Measurements from ENCODE around the gene SAMD5.

The SAMD5 gene

DNA sequence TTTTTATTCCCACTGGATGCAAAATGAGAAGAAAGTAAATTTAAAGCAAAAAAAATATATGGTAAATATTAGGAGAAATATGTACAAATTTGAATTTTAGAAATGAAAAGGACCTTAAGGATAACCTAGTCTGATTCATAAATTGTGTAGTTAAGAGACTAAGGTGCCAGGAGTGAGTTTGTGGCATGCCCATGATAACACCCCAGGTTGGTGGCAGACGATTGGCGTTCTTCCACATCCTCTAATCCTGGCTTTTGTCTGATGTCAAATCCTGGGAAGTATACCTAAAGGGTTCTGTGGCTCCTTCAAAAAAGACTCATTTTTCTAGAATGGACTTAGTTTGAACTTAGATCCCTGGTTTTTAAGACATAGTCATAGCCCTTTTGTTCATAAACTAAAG lies 62.2 kb downstream of the SAMD5 start:
- no peak overlapping the region for H3K27ac ChIP-seq
- no peak for TF ChIP-seq ZFX (IDR thresholded peaks at IDR 0.05)
- TF ChIP-seq, protein P1, sequence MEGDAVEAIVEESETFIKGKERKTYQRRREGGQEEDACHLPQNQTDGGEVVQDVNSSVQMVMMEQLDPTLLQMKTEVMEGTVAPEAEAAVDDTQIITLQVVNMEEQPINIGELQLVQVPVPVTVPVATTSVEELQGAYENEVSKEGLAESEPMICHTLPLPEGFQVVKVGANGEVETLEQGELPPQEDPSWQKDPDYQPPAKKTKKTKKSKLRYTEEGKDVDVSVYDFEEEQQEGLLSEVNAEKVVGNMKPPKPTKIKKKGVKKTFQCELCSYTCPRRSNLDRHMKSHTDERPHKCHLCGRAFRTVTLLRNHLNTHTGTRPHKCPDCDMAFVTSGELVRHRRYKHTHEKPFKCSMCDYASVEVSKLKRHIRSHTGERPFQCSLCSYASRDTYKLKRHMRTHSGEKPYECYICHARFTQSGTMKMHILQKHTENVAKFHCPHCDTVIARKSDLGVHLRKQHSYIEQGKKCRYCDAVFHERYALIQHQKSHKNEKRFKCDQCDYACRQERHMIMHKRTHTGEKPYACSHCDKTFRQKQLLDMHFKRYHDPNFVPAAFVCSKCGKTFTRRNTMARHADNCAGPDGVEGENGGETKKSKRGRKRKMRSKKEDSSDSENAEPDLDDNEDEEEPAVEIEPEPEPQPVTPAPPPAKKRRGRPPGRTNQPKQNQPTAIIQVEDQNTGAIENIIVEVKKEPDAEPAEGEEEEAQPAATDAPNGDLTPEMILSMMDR (conservative IDR thresholded peaks at IDR 0.05), result no peak

GRCh38 chr6:147577488-147577887 lies 69.0 kb downstream of the SAMD5 start:
- TF ChIP-seq, protein P1 (conservative IDR thresholded peaks at IDR 0.05), result no peak
- no peak for TF ChIP-seq ZFX (IDR thresholded peaks at IDR 0.05)

GRCh38 chr6:147578159-147578558 lies 69.7 kb downstream of the SAMD5 start:
- no peak overlapping the region for H3K27ac ChIP-seq
- TF ChIP-seq, protein P1 (conservative IDR thresholded peaks at IDR 0.05), result no peak
- TF ChIP-seq ZFX (IDR thresholded peaks at IDR 0.05), result no peak

More at GRCh38 chr6:147577488-147577887, 69.0 kb downstream of the SAMD5 start:
- no peak overlapping the region for H3K27ac ChIP-seq

DNA sequence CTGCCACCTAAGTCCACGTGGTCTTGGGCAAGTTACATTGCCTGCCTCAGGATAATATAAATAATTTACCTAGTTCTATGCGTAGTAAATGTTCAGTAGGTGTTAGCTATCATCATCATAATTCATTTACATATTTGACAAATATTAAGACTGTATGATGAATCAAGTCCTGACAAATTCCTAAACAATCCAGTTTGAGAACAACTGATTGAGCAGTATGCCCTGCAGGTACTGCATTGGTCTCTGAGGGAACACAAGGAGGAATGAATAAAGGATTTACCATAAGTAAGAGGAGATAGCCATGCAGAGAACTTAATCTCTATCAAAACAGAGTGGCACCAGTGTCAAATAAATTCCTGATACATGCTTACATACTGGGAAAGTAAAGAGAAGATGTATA lies 70.4 kb downstream of the SAMD5 start:
- TF ChIP-seq, protein P1 (conservative IDR thresholded peaks at IDR 0.05), result no peak
- TF ChIP-seq ZFX (IDR thresholded peaks at IDR 0.05), result no peak

GRCh38 chr6:147579667-147580066 lies 71.2 kb downstream of the SAMD5 start:
- TF ChIP-seq ZFX (IDR thresholded peaks at IDR 0.05), result no peak
- TF ChIP-seq, protein P1 (conservative IDR thresholded peaks at IDR 0.05), result no peak
- no peak overlapping the region for H3K27ac ChIP-seq

More for the DNA sequence above, 70.4 kb downstream of the SAMD5 start:
- no peak overlapping the region for H3K27ac ChIP-seq

DNA sequence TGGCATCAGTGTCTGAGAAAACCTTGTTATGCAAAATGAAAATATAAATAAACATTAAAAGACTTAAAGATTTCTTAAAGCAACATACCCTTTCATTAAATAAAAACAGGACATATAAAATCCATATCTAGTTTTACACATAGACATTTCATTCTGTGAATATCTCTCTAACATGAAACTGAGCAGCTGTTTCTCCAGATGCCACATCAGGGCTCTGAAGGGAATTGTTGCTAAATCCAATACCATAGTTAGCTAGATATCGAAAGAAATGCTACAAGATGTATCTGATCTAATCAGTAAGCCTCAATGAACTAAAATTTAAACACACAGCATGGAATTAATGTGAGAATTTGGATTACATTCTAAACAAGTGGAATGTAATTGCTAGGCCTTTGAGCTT lies 74.5 kb downstream of the SAMD5 start:
- H3K27ac ChIP-seq, result no peak overlapping the region
- TF ChIP-seq, protein P1 (conservative IDR thresholded peaks at IDR 0.05), result no peak
- TF ChIP-seq ZFX (IDR thresholded peaks at IDR 0.05), result no peak

- TF ChIP-seq, protein P1 (conservative IDR thresholded peaks at IDR 0.05), result no peak
- TF ChIP-seq ZFX (IDR thresholded peaks at IDR 0.05), result no peak
- H3K27ac ChIP-seq, result no peak overlapping the region
Observed at GRCh38 chr6:147585256-147585655, 76.8 kb downstream of the SAMD5 start.
